Measurements from ENCODE around the gene HJURP.

HJURP gene

GRCh38 chr2:233820774-233821105 lies 33.6 kb downstream of the HJURP start:
- H3K4me1 Mint-ChIP-seq = peaks cover 17% of the 10 kb centered on the region
- no peak for TF ChIP-seq CTCF (IDR thresholded peaks at IDR 0.05)
- H3K36me3 Mint-ChIP-seq (ENCODE audit: low read depth) = no peaks in the 10 kb centered on the region
- H3K27ac Mint-ChIP-seq = no peak overlapping the region
- H3K27me3 Mint-ChIP-seq (ENCODE audit: low read depth, poor library complexity) = peaks cover 15% of the 10 kb centered on the region
- H3K9me3 Mint-ChIP-seq = peaks cover 4% of the 10 kb centered on the region
- no peak overlapping the region for H3K4me3 Mint-ChIP-seq
- no peak for DNase-seq

DNA sequence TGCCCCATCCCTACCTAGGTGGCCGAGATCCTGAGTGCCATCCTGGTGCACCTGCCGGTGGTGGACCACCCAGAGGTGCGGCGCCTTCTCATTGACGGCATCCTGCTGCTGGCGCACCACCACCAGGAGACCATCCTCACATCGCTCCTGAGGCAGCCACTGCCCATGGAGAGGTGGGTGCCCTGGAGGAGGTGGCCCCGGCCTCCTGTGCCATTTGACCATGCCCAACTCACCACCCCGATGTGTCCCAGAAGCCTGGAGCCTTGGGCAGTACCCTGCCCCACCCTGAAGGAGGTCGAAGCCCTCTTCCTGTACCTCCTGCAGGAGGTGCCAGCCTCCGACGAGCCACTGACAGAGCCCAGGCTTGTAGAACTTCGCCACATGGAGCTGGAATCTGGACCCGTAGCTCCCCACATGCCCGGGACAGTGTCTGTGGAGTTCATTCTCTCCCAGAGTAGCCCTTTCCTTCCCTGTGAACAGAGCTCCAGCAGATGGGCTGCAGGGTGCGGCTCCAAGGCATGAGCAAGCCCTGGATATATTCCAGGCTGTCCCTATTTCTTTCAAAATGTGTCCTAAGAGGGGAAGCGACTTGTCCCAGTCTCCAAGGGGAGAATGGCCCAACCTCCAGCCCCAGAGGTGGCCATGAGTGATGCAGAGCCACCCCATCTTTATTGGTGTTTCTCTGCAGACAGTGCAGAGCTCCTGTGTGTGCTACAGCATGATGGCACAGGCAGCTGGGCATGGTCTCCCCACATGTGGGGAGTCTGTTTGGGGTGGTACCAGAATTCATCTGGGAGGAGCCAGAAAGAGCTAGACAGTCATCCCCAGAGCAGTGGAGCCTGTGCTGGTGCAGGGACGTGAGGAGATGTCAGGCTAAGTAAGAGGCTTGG lies 34.2 kb downstream of the HJURP start:
- Mint-ChIP-seq H3K27ac (no peak overlapping the region), H3K27me3 (ENCODE audit: low read depth, poor library complexity) (peaks cover 15% of the 10 kb centered on the region), H3K4me1 (peaks cover 17% of the 10 kb centered on the region), H3K36me3 (ENCODE audit: low read depth) (no peaks in the 10 kb centered on the region), H3K4me3 (no peak overlapping the region), H3K9me3 (no peaks in the 10 kb centered on the region)
- DNase-seq = no peak
- TF ChIP-seq CTCF (IDR thresholded peaks at IDR 0.05) = no peak

- Mint-ChIP-seq H3K9me3 (no peaks in the 10 kb centered on the region), H3K4me3 (no peak overlapping the region), H3K36me3 (ENCODE audit: low read depth) (no peaks in the 10 kb centered on the region), H3K27me3 (ENCODE audit: low read depth, poor library complexity) (peaks cover 25% of the 10 kb centered on the region), H3K4me1 (peaks cover 19% of the 10 kb centered on the region), H3K27ac (no peak overlapping the region)
- no peak for TF ChIP-seq CTCF (IDR thresholded peaks at IDR 0.05)
- no peak for DNase-seq
Observed at GRCh38 chr2:233818639-233819621, 35.4 kb downstream of the HJURP start.

- H3K4me3 Mint-ChIP-seq = no peak overlapping the region
- H3K9me3 Mint-ChIP-seq = no peaks in the 10 kb centered on the region
- H3K27ac Mint-ChIP-seq = no peak overlapping the region
- H3K4me1 Mint-ChIP-seq = peaks cover 25% of the 10 kb centered on the region
- no peak for DNase-seq
- TF ChIP-seq CTCF (IDR thresholded peaks at IDR 0.05) = no peak
- peaks cover 28% of the 10 kb centered on the region for H3K27me3 Mint-ChIP-seq (ENCODE audit: low read depth, poor library complexity)
- H3K36me3 Mint-ChIP-seq (ENCODE audit: low read depth) = no peaks in the 10 kb centered on the region
Observed at GRCh38 chr2:233817995-233818638, 36.2 kb downstream of the HJURP start.

DNA sequence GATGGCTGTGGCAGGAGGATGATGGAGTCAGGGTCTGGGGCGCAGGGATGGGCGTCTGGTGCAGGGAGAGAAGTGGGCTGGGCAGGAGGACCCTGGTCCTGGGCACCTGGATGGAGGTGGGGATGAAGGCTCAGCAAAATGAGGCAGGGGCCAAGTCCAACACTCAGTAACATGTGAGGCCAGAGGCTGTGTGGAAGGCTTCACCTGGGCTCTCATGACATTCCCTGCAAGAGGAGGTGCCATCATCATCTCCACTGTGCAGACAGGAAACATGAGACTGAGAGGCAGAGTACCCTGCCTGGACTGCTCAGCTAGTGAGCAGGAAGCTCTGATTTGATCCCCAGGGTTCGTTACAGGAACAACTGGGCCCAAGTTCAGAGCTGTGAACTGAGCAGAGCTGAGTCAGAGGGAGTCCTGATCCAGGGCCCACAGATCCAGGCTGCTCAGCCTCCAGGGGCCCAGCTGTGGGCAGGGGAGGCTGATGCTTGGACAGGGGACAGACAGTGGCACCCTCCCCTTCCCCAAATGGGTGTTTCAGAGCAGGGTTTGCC lies 36.9 kb downstream of the HJURP start:
- TF ChIP-seq CTCF (IDR thresholded peaks at IDR 0.05) = no peak
- Mint-ChIP-seq H3K4me3 (no peak overlapping the region), H3K27ac (no peak overlapping the region), H3K27me3 (ENCODE audit: low read depth, poor library complexity) (peaks cover 31% of the 10 kb centered on the region), H3K36me3 (ENCODE audit: low read depth) (no peaks in the 10 kb centered on the region), H3K4me1 (peaks cover 25% of the 10 kb centered on the region), H3K9me3 (no peaks in the 10 kb centered on the region)
- DNase-seq = no peak

Measured in nephron progenitor cell (in vitro differentiated cells).